ENCODE results near the gene CRYAB.

The CRYAB gene

DNA sequence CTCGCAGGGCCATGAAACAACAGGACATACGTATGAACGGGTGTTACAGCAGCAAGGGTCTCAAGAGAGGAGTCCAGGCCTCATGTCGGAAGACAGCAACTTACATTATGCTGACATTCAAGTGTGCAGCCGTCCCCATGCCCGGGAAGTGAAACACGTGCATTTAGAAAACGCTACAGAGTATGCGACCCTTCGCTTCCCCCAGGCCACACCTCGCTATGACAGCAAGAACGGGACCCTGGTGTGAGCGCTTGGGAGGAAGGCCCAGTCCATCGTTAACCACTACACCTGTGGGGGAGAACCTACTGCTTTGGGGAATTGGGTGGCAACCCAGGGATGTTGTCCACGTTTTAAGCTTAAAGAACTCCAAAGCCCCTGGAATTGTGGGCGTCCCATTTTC lies 14.4 kb upstream of the CRYAB start:
- H3K4me1 ChIP-seq (ENCODE audit: insufficient read depth, low read length): peaks cover 15% of the 10 kb centered on the region
- H2AFZ ChIP-seq (ENCODE audit: low read depth, low read length): no peak overlapping the region
- H3K9me3 ChIP-seq (ENCODE audit: low read length): no peaks in the 10 kb centered on the region
- H3K4me3 ChIP-seq (ENCODE audit: low read length): peak overlapping the region; percentile 59
- H3K36me3 ChIP-seq (ENCODE audit: insufficient read depth, low read length): no peaks in the 10 kb centered on the region
- H3K27me3 ChIP-seq (ENCODE audit: insufficient read depth, low read length): no peaks in the 10 kb centered on the region

DNA sequence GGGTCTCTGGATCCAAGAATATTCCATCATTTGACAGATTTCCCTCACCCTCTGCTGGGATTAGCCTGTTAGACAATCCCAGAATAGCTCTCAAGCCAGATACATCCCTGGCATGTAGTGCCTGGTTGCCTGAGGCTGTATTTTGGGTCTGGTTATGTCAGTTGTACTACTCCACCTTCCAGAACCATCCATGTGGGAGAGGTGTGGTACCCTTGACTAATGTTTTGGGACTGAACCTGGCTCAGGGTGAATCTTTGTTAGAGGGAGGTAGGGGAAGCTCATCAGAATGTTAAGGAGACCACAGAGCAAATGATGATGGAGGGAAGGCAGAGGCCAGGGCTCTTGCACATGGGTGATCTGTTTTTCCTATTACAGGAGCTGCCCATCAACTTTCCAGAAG lies 12.4 kb upstream of the CRYAB start:
- peaks cover 16% of the 10 kb centered on the region for H3K4me1 ChIP-seq (ENCODE audit: insufficient read depth, low read length)

DNA sequence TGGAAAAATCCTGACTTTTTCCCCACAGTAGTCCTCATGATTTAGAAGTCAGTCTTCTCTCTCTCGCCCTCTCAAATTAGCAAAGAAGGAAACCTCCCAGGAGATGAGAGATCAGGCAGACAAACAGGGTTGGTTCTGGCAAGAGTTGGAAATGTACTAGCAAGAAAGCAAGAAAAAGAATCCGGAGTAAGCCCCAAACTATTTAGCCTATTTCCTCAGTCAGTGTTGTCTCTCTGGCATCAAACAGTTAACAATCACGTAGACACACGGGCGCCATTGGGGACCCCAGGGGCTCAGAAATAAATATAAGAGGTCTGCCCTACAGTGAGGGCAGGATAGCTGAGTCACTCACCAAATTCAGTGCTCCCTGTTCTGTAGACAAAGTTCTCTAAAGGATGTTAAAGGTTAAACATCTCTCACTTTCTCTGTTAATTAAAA lies 11.8 kb upstream of the CRYAB start:
- Histone ChIP-seq H3K27me3 (ENCODE audit: insufficient read depth, low read length) (no peaks in the 10 kb centered on the region), H3K4me3 (ENCODE audit: low read length) (no peak overlapping the region), H2AFZ (ENCODE audit: low read depth, low read length) (peak overlapping the region; percentile 47), H3K9me3 (ENCODE audit: low read length) (no peaks in the 10 kb centered on the region), H3K4me1 (ENCODE audit: insufficient read depth, low read length) (peaks cover 21% of the 10 kb centered on the region), H3K36me3 (ENCODE audit: insufficient read depth, low read length) (no peaks in the 10 kb centered on the region)

More for the DNA sequence above, 12.4 kb upstream of the CRYAB start:
- H3K36me3 ChIP-seq (ENCODE audit: insufficient read depth, low read length): no peaks in the 10 kb centered on the region
- H2AFZ ChIP-seq (ENCODE audit: low read depth, low read length): peak overlapping the region; percentile 47
- no peaks in the 10 kb centered on the region for H3K27me3 ChIP-seq (ENCODE audit: insufficient read depth, low read length)
- H3K9me3 ChIP-seq (ENCODE audit: low read length): no peaks in the 10 kb centered on the region
- no peak overlapping the region for H3K4me3 ChIP-seq (ENCODE audit: low read length)

DNA sequence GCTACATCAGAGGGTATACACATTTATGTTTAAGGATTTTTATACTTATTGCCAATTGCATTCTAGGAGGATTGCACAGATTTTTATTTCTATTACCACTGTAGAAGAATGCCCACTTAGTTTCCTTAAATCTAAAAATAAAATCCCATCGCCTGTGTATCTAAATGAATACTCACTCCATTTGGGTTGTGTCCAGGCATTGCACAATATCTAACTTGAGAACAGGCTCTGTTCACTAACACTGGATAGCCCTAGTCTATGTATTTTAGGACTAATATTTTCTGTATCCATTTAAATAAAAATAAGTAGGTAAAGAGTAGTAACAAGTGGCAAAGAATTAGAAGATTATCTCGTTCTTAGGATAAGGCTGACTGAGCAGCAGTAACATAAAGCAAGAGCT lies 11.2 kb upstream of the CRYAB start:
- no peaks in the 10 kb centered on the region for H3K9me3 ChIP-seq (ENCODE audit: low read length)
- H3K4me1 ChIP-seq (ENCODE audit: insufficient read depth, low read length): peaks cover 21% of the 10 kb centered on the region
- no peak overlapping the region for H3K4me3 ChIP-seq (ENCODE audit: low read length)
- H3K36me3 ChIP-seq (ENCODE audit: insufficient read depth, low read length): no peaks in the 10 kb centered on the region
- H3K27me3 ChIP-seq (ENCODE audit: insufficient read depth, low read length): no peaks in the 10 kb centered on the region
- peak overlapping the region; percentile 47 for H2AFZ ChIP-seq (ENCODE audit: low read depth, low read length)

DNA sequence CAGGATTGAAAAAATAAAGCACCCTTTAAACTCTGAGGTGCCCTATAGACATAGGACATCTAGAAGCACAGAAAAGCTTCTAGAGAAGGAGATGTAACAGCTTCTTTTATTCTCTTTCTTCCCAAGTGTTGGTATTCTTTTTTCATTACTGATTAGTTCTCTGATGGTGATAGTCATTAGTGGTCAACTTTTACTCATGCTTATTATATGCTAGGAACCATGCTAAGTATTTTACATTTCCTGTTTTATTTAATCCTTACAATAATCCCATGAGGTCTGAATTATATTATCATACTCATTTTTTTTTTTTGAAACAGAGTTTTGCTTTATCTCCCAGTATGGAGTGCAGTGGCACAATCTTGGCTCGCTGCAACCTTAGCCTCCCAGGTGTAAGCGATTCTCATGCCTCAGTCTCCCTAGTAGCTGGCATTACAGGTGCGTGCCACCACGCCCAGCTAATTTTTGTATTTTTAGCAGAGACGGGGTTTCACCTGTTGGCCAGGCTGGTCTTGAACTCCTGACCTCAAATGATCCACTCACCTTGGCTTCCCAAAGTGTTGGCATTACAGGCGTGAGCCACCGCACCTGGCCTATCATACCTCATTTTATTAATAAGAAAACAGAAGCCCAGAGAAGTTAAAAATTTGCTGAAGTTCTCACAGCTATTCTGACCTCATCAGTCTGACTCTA lies 10.1 kb upstream of the CRYAB start:
- H3K4me1 ChIP-seq (ENCODE audit: insufficient read depth, low read length): peaks cover 17% of the 10 kb centered on the region
- no peaks in the 10 kb centered on the region for H3K36me3 ChIP-seq (ENCODE audit: insufficient read depth, low read length)
- H3K4me3 ChIP-seq (ENCODE audit: low read length): no peak overlapping the region

DNA sequence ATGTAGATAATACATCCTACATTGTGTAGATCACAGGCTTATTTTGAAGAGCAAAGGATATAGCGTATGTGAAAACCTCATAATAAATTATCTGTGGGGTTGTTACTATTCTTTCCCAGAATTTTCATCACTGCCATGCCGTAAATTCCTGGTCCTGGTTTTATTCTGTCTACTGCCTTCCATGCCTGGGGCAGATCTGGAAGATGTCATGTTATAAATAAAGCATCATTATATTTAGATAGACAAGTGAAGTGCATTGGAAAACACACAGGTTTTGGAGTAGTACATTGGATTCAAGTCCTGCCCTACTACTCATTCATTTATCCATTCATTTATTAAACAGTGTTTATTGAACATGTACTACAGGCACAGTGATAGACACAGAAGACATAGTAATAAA lies 9.3 kb upstream of the CRYAB start:
- Histone ChIP-seq H3K36me3 (ENCODE audit: insufficient read depth, low read length) (no peaks in the 10 kb centered on the region), H3K4me1 (ENCODE audit: insufficient read depth, low read length) (peaks cover 10% of the 10 kb centered on the region)

More for the DNA sequence above, 10.1 kb upstream of the CRYAB start:
- Histone ChIP-seq H3K9me3 (ENCODE audit: low read length) (no peaks in the 10 kb centered on the region), H2AFZ (ENCODE audit: low read depth, low read length) (no peak overlapping the region), H3K27me3 (ENCODE audit: insufficient read depth, low read length) (no peaks in the 10 kb centered on the region)

DNA sequence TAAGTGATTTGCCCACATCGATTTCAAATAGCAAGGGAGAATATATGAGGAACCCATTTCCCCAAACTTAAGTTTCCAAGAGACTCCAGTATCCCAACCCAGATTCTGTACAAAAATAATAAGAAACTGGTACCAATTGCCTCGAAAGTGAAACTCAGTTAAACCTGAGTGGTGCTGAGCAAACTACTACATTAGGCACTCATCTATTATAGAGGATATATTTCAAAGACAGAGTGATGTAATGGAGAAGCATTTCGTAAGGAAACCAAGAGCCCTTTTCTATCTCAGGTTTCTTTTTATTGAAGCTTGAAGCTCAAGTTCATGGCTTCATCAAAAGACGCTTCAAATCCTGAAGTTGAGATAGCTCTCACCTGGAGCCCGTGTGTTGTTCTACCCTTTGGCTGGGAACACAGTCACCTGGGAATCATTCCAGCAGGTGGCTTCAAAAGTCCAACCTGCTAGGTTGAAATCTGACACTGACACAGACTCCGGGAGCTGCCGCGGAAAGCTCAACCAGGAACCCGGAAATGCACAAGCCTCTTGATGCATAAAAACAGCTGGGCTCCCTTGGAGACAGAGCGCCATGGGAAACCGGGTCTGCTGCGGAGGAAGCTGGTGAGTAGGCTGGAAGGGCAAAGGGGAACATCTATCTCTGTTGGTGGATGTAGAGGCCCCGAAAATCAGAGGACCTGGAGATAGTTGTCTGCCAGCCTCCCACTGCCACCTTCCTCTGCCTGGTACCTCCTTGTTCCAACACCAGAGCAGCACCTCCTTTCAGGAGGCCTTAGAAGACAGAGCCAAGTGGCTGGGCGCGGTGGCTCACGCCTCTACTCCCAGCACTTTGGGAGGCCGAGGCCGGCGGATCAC lies 7.1 kb upstream of the CRYAB start, which contains the start of gene C11orf52:
Gene C11orf52 (plus strand): TSS at position 524 of the 867 bp plus-strand sequence. CDS start 60 bp downstream, at position 584.
- peak within 1 kb of the TSS; percentile 80 for H2AFZ ChIP-seq (ENCODE audit: low read depth, low read length)
- no peaks in the 10 kb centered on the region for H3K27me3 ChIP-seq (ENCODE audit: insufficient read depth, low read length)
- no peaks in the 10 kb centered on the region for H3K36me3 ChIP-seq (ENCODE audit: insufficient read depth, low read length)
- H3K4me3 ChIP-seq (ENCODE audit: low read length): no peak within 1 kb of the TSS
- H3K4me1 ChIP-seq (ENCODE audit: insufficient read depth, low read length): peaks cover 10% of the 10 kb centered on the region
- no peaks in the 10 kb centered on the region for H3K9me3 ChIP-seq (ENCODE audit: low read length)

More for the DNA sequence above, 9.3 kb upstream of the CRYAB start:
- H3K27me3 ChIP-seq (ENCODE audit: insufficient read depth, low read length): no peaks in the 10 kb centered on the region
- H2AFZ ChIP-seq (ENCODE audit: low read depth, low read length): no peak overlapping the region
- H3K9me3 ChIP-seq (ENCODE audit: low read length): no peaks in the 10 kb centered on the region
- H3K4me3 ChIP-seq (ENCODE audit: low read length): no peak overlapping the region

DNA sequence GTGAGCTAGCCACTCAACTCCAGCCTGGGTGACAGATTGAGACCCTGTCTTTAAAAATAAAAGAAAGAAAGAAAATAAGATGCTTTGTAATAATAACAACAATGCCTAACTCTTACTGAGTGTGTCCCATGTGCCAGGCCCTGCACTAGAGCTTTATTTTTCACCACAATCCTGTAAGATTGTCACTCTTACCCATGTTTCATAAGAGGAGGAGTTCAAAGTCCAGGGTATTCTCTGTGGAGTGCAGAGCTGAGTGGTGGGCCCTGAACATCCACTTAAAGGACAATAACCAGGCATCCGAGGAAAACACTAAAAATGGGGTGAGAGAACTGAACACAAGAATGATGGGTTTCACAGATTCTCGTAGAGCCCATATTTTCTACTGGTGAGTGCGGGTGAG lies 6.2 kb upstream of the CRYAB start:
- H3K9me3 ChIP-seq (ENCODE audit: low read length): no peaks in the 10 kb centered on the region
- H2AFZ ChIP-seq (ENCODE audit: low read depth, low read length): no peak overlapping the region
- no peaks in the 10 kb centered on the region for H3K36me3 ChIP-seq (ENCODE audit: insufficient read depth, low read length)
- no peaks in the 10 kb centered on the region for H3K27me3 ChIP-seq (ENCODE audit: insufficient read depth, low read length)
- no peak overlapping the region for H3K4me3 ChIP-seq (ENCODE audit: low read length)
- H3K4me1 ChIP-seq (ENCODE audit: insufficient read depth, low read length): peaks cover 5% of the 10 kb centered on the region

DNA sequence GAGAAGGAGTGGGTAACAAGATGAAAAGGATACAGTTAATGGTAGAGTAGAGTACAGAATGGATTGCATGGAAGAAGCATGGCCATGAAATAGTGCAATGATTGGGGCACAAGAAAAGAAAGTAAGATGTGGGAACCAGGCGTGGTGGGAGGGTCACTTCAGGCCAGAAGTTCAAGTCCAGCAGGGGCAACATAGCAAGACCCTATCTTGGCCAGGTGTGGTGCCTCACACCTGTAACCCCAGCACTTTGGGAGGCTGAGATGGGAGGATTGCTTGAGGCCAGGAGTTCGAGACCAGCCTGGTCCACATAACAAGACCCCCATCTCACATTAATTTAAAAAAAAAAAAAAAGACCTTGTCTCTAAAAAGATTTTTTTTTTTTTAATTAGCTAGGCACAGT lies 5.7 kb upstream of the CRYAB start:
- Histone ChIP-seq H3K27me3 (ENCODE audit: insufficient read depth, low read length) (no peaks in the 10 kb centered on the region), H3K4me1 (ENCODE audit: insufficient read depth, low read length) (peaks cover 5% of the 10 kb centered on the region), H3K4me3 (ENCODE audit: low read length) (no peak overlapping the region), H3K36me3 (ENCODE audit: insufficient read depth, low read length) (no peaks in the 10 kb centered on the region), H2AFZ (ENCODE audit: low read depth, low read length) (no peak overlapping the region), H3K9me3 (ENCODE audit: low read length) (no peaks in the 10 kb centered on the region)

DNA sequence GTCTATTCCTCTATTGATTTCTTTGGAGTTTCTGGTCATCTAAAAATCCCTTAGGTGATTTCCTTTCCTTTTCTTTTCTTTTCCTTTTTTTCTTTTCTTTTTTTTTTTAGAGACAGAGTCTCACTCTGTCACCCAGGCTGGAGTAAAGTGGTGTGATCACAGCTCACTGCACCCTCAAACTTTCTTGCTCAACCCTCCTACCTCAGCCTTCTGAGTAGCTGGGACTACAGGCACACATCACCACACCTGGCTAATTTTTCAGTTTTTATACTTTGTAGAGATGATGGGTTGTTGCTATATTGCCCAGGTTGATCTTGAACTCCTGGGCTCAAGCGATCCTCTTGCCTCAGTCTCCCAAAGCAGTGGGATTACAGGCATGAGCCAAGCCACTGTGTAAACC lies 5.2 kb upstream of the CRYAB start:
- Histone ChIP-seq H3K27me3 (ENCODE audit: insufficient read depth, low read length) (no peaks in the 10 kb centered on the region), H2AFZ (ENCODE audit: low read depth, low read length) (no peak overlapping the region), H3K4me1 (ENCODE audit: insufficient read depth, low read length) (peaks cover 11% of the 10 kb centered on the region), H3K36me3 (ENCODE audit: insufficient read depth, low read length) (no peaks in the 10 kb centered on the region), H3K9me3 (ENCODE audit: low read length) (no peaks in the 10 kb centered on the region), H3K4me3 (ENCODE audit: low read length) (no peak overlapping the region)

DNA sequence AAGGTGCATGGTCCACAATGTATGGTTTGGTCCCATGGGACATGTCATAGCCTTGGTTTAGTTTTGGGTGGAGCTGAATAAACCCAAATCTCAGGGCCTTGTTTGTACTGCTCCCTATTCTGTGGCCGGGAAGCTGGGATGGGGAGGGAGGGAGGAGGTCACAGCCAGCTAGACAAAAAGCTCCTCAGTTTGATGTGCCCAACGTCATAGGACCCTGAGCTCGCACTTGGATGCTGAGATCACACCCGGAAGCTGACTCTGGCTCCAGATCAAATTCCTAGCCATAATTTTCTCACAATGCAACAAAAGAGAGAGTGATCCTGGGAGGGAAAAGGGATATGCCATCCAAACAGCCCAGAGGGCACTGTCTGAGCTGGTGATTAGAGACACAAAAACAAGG lies 2.4 kb upstream of the CRYAB start:
- H3K27me3 ChIP-seq (ENCODE audit: insufficient read depth, low read length): no peaks in the 10 kb centered on the region
- no peak overlapping the region for H2AFZ ChIP-seq (ENCODE audit: low read depth, low read length)
- no peak overlapping the region for H3K4me3 ChIP-seq (ENCODE audit: low read length)
- H3K9me3 ChIP-seq (ENCODE audit: low read length): no peaks in the 10 kb centered on the region
- peaks cover 13% of the 10 kb centered on the region for H3K4me1 ChIP-seq (ENCODE audit: insufficient read depth, low read length)
- no peaks in the 10 kb centered on the region for H3K36me3 ChIP-seq (ENCODE audit: insufficient read depth, low read length)

DNA sequence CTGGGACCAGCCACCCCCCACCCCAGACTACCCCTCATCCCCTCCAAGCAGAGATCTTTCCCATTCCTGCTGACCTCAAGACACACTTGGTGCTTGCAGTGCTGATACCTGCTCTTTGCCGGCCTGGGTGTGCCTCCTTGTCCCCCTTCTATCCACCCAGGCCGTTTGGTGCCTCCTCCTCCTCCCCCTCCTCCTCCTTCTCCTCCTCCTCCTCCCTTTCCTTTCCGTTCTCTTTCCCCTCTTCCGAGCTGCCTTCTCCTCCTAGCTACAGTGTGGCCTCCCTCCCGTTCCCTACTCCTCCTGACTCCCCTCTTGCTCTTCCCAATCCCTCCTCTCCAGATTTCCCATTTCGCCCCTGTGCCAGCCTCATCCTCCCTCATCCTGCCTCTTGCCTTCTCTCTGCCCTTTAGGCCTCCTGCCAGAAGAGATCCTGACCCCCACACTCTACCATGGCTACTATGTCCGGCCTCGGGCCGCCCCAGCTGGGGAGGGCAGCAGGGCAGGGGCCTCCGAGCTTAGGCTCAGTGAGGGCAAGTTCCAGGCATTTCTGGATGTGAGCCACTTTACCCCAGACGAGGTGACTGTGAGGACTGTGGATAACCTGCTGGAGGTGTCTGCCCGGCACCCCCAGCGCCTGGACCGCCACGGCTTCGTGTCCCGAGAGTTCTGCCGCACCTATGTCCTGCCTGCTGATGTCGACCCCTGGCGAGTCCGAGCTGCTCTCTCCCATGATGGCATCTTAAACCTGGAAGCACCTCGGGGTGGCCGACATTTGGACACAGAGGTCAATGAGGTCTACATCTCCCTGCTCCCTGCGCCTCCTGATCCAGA lies 1.7 kb upstream of the CRYAB start:
- H3K9me3 ChIP-seq (ENCODE audit: low read length): no peaks in the 10 kb centered on the region
- no peak overlapping the region for H3K4me3 ChIP-seq (ENCODE audit: low read length)
- no peak overlapping the region for H2AFZ ChIP-seq (ENCODE audit: low read depth, low read length)
- no peaks in the 10 kb centered on the region for H3K27me3 ChIP-seq (ENCODE audit: insufficient read depth, low read length)
- H3K36me3 ChIP-seq (ENCODE audit: insufficient read depth, low read length): no peaks in the 10 kb centered on the region
- H3K4me1 ChIP-seq (ENCODE audit: insufficient read depth, low read length): peaks cover 9% of the 10 kb centered on the region

DNA sequence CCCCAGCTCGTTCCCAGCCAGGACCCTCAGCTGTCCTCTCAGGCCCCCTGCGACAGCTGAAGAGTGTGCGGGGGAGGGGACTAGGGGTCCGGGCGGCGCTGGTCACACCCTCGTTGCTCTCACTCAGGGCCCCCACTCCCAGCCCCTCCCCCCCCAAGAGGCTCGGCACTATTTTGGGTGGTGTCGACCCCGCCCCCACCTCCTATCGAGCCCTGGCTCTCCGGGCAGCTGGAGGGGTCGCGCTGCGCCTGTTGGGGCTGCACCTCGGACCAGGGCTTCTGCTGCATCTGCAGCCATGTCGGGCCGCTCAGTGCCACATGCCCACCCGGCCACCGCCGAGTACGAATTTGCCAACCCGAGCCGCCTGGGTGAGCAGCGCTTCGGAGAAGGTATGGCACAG lies 965 bp upstream of the CRYAB start, which contains the start of gene HSPB2:
Gene HSPB2 (plus strand): TSS at position 200 of the 400 bp plus-strand sequence. CDS start 96 bp downstream, at position 296.
- no peaks in the 10 kb centered on the region for H3K36me3 ChIP-seq (ENCODE audit: insufficient read depth, low read length)
- H3K4me1 ChIP-seq (ENCODE audit: insufficient read depth, low read length): peaks cover 9% of the 10 kb centered on the region
- no peaks in the 10 kb centered on the region for H3K9me3 ChIP-seq (ENCODE audit: low read length)
- no peak within 1 kb of the TSS for H3K4me3 ChIP-seq (ENCODE audit: low read length)
- no peak within 1 kb of the TSS for H2AFZ ChIP-seq (ENCODE audit: low read depth, low read length)
- H3K27me3 ChIP-seq (ENCODE audit: insufficient read depth, low read length): no peaks in the 10 kb centered on the region
